Keratinocyte (primary cell): Measurements from ENCODE around the gene NOL3. TPM values are rescaled to one million over a fixed set of nuclear protein-coding genes. Genes with fewer than 3 reads are reported as not detected.
A peak's percentile ranks its signal among the peaks of the same experiment; 100 is the strongest.

Experiments
- DNase-seq: peaks from one replicate; pipeline ENCODE4 v3.0.0-alpha.2; 2011; ENCODE audit warnings: low read depth, missing footprints, low spot score
- FAIRE-seq: peaks from 2 replicates; lab custom pipeline; 2011; peaks lifted over from hg19 to GRCh38; lab: Jason Lieb, UNC
- H2AFZ ChIP-seq: 2 replicates; pipeline ENCODE4 v1.6.0; 2012; ENCODE audit warnings: low read length, control low read depth, inconsistent platforms; ENCODE audit not compliant: control insufficient read depth
- H3K27ac ChIP-seq: 2 replicates; pipeline ENCODE4 v1.5.1; 2011; ENCODE audit warnings: low read length; ENCODE audit not compliant: control insufficient read depth, insufficient read depth
- H3K27me3 ChIP-seq: 3 replicates; pipeline ENCODE4 v1.6.0; 2011; ENCODE audit warnings: low read length; ENCODE audit not compliant: control insufficient read depth, insufficient read depth; ENCODE audit errors: extremely low read depth
- H3K36me3 ChIP-seq, 2 experiments: 2 replicates in 1 of 2; 3 replicates in 1 of 2; pipeline ENCODE4 v1.5.1; 2011; ENCODE audit warnings: low read length in 2 of 2, mild to moderate bottlenecking in 1 of 2; ENCODE audit not compliant: control insufficient read depth in 2 of 2, insufficient read depth in 2 of 2; ENCODE audit errors: extremely low read depth in 1 of 2
- H3K4me1 ChIP-seq: 3 replicates; pipeline ENCODE4 v1.5.1; 2011; ENCODE audit warnings: low read length; ENCODE audit not compliant: control insufficient read depth, insufficient read depth; ENCODE audit errors: extremely low read depth
- H3K4me2 ChIP-seq: 3 replicates; pipeline ENCODE4 v1.6.0; 2011; ENCODE audit warnings: low read depth, low read length; ENCODE audit not compliant: control insufficient read depth, insufficient read depth; ENCODE audit errors: extremely low read depth
- H3K4me3 ChIP-seq, 3 experiments: fragments of 200-600 bp in 1 of 3; sonication (generic) in 1 of 3; 2 replicates in 2 of 3; 3 replicates in 1 of 3; pipeline ENCODE4 v1.5.1; 2011 to 2016; ENCODE audit warnings: low read length in 3 of 3, mild to moderate bottlenecking in 3 of 3, control low read depth in 2 of 3, inconsistent platforms in 1 of 3, low read depth in 1 of 3, mixed read lengths in 1 of 3, mixed run types in 1 of 3, moderate library complexity in 1 of 3; ENCODE audit not compliant: control insufficient read depth in 2 of 3, insufficient read depth in 2 of 3; ENCODE audit errors: extremely low read depth in 1 of 3
- H3K79me2 ChIP-seq: 2 replicates; pipeline ENCODE4 v1.6.0; 2012; ENCODE audit warnings: low read length; ENCODE audit not compliant: control insufficient read depth, insufficient read depth
- H3K9ac ChIP-seq: 3 replicates; pipeline ENCODE4 v1.6.0; 2011; ENCODE audit warnings: low read length; ENCODE audit not compliant: control insufficient read depth, insufficient read depth; ENCODE audit errors: extremely low read depth
- H3K9me1 ChIP-seq: 3 replicates; pipeline ENCODE4 v1.6.0; 2011; ENCODE audit warnings: low read length; ENCODE audit not compliant: control insufficient read depth, insufficient read depth; ENCODE audit errors: extremely low read depth
- H3K9me3 ChIP-seq: 2 replicates; pipeline ENCODE4 v1.5.1; 2012; ENCODE audit warnings: low read depth, low read length; ENCODE audit not compliant: control insufficient read depth
- H4K20me1 ChIP-seq: 3 replicates; pipeline ENCODE4 v1.6.0; 2011; ENCODE audit warnings: low read length; ENCODE audit not compliant: control insufficient read depth, insufficient read depth; ENCODE audit errors: extremely low read depth
- EZH2 ChIP-seq: IDR thresholded peaks from one replicate; pipeline ENCODE4 v1.6.1; 2012; ENCODE audit warnings: inconsistent platforms, mild to moderate bottlenecking, low read length, moderate library complexity
- dilution Hi-C: fragments of 300-500 bp; cut with MboI; formaldehyde crosslinking; loops from one replicate; pipeline ENCODE4 v1.7.0; 2020; ENCODE audit warnings: low sequenced_read_pairs; ENCODE audit not compliant: extremely low pct_ligation_motif_present
- polyA plus RNA-seq, 5 experiments: library from polyadenylated mRNA; depleted of rRNA in 3 of 5; stranded (reverse) in 3 of 5; stranded (forward) in 1 of 5; unstranded in 1 of 5; fragments of >200 nt; gene quantifications; 1 replicate in 1 of 5; 2 replicates in 3 of 5; 3 replicates in 1 of 5; pipeline versions ENCODE4 v1.2.1 to v1.2.3, GENCODE V29; 2011 to 2012; ENCODE audit warnings: missing spikeins in 2 of 5, low read depth in 1 of 5, low replicate concordance in 1 of 5
- TF ChIP-seq, protein P1 (sequence below), 3 experiments: IDR thresholded peaks in 1 of 3; conservative IDR thresholded peaks in 1 of 3; optimal IDR thresholded peaks in 1 of 3; 2 replicates in 2 of 3; 3 replicates in 1 of 3; pipeline versions ENCODE3 to v1.5.1; 2011; ENCODE audit warnings: low read length in 3 of 3, mild to moderate bottlenecking in 3 of 3, moderate library complexity in 2 of 3, control low read depth in 1 of 3, inconsistent platforms in 1 of 3; ENCODE audit not compliant: insufficient read depth in 2 of 3; ENCODE audit errors: extremely low read depth in 1 of 3

NOL3 gene
- polyA plus RNA-seq, 1 donor (not counting 4 experiments of a cell fraction or from before 2014, with no cell fraction given) = 16.8 TPM

- peaks cover 51% of the 10 kb centered on the region for H3K4me1 ChIP-seq
- peak overlapping the region; percentile 43 to 66 (median 55) for H3K4me3 ChIP-seq
- H3K27me3 ChIP-seq = no peaks in the 10 kb centered on the region
- no peaks in the 10 kb centered on the region for H3K9me3 ChIP-seq
- H3K9ac ChIP-seq = peak overlapping the region; percentile 50
- no peaks in the 10 kb centered on the region for H4K20me1 ChIP-seq
- no peak for FAIRE-seq
- no peak for TF ChIP-seq EZH2
- TF ChIP-seq, protein P1, sequence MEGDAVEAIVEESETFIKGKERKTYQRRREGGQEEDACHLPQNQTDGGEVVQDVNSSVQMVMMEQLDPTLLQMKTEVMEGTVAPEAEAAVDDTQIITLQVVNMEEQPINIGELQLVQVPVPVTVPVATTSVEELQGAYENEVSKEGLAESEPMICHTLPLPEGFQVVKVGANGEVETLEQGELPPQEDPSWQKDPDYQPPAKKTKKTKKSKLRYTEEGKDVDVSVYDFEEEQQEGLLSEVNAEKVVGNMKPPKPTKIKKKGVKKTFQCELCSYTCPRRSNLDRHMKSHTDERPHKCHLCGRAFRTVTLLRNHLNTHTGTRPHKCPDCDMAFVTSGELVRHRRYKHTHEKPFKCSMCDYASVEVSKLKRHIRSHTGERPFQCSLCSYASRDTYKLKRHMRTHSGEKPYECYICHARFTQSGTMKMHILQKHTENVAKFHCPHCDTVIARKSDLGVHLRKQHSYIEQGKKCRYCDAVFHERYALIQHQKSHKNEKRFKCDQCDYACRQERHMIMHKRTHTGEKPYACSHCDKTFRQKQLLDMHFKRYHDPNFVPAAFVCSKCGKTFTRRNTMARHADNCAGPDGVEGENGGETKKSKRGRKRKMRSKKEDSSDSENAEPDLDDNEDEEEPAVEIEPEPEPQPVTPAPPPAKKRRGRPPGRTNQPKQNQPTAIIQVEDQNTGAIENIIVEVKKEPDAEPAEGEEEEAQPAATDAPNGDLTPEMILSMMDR (optimal IDR thresholded peaks at IDR 0.05 in 1 of 3, IDR thresholded peaks at IDR 0.05 in 1 of 3, conservative IDR thresholded peaks at IDR 0.05 in 1 of 3; ENCODE audit: extremely low read depth in 1 of 3, insufficient read depth in 2 of 3, low read length in 3 of 3) = no peak
- peak overlapping the region; percentile 90 for H3K4me2 ChIP-seq
- no peak overlapping the region for H2AFZ ChIP-seq
- H3K79me2 ChIP-seq = no peaks in the 10 kb centered on the region
- no peaks in the 10 kb centered on the region for H3K9me1 ChIP-seq
- DNase-seq = no peak
- dilution Hi-C loops = no loop called here
- H3K36me3 ChIP-seq = peaks cover 0 to 1% of the 10 kb centered on the region in 2 experiments
- peak overlapping the region; percentile 31 for H3K27ac ChIP-seq
Observed at GRCh38 chr16:67174706-67175231, 4.4 kb downstream of the NOL3 start.

DNA sequence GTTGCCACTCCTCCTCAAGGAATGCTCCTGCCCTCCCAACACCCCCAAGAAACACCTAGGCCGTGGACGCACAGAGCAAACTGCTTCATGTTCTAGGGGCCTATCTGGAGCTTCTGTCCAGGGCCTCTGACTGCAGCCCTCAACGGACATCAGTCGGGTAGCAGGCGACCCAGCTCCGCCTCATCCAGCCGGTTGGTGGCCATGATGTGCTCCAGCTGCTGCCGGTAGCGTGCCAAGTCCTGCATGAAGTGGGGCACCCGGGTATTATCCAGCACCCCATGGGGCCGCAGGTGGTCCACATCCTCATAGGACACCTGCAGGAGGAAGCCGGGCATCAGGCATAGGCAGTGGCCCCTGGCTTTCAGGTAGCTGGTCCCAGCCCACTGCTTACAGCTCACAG lies 6.3 kb downstream of the NOL3 start:
- no peak overlapping the region for H3K4me3 ChIP-seq
- H3K4me1 ChIP-seq = peaks cover 46% of the 10 kb centered on the region
- no peaks in the 10 kb centered on the region for H3K27me3 ChIP-seq

More for the DNA sequence above, 6.3 kb downstream of the NOL3 start:
- Histone ChIP-seq H3K4me2 (no peak overlapping the region), H3K9ac (no peak overlapping the region), H3K36me3 (peaks cover 0 to 3% of the 10 kb centered on the region in 2 experiments), H3K9me3 (no peaks in the 10 kb centered on the region), H2AFZ (no peak overlapping the region), H3K79me2 (no peaks in the 10 kb centered on the region), H3K9me1 (no peaks in the 10 kb centered on the region), H4K20me1 (no peaks in the 10 kb centered on the region), H3K27ac (no peak overlapping the region)
- FAIRE-seq (no peak), DNase-seq (no peak)
- TF ChIP-seq EZH2 = no peak
- TF ChIP-seq, protein P1 (optimal IDR thresholded peaks at IDR 0.05 in 1 of 3, IDR thresholded peaks at IDR 0.05 in 1 of 3, conservative IDR thresholded peaks at IDR 0.05 in 1 of 3; ENCODE audit: extremely low read depth in 1 of 3, insufficient read depth in 2 of 3, low read length in 3 of 3) = no peak
- dilution Hi-C loops = no loop called here
